Measurements from ENCODE around the gene MRFAP1.

MRFAP1 gene

DNA sequence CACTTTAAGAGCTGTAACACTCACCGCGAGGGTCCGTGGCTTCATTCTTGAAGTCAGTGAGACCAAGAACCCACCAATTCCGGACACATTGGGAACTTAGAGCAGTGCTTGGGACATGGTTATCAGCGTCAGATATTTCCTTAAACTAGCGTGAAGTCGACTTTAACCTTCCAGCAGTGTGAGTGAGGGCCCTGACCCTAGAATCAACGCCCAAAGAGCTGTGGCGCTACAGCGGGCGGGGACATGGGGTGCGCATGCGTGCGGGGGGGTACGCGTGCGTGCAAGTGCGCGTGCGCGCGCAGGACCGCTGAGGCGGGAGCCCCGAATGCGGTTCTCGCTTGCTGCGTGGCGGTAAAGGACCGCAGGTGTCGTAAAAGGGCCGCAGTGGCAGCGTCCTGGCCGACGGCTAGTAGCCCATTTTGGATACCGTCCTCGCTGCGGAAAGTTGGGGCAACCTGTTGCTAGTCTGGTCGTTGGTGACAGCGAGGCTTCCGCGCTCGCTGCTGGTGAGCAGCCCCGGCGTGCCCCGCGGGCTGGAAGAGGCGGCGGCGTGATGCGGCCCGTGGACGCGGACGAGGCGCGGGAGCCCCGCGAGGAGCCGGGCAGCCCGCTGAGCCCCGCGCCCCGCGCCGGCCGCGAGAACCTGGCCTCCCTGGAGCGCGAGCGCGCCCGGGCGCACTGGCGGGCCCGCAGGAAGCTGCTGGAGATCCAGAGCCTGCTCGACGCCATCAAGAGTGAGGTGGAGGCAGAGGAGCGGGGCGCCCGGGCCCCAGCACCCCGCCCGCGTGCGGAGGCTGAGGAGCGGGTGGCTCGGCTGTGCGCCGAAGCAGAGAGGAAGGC lies 33.4 kb downstream of the MRFAP1 start:
- FAIRE-seq (peak; percentile 100), DNase-seq (ENCODE audit: insufficient read length) (peak; percentile 92)
- TF ChIP-seq TAF1 (IDR thresholded peaks at IDR 0.05; ENCODE audit: borderline replicate concordance, low read depth, low read length) = peak; percentile 93; the same call in 1 of the 2 replicates
- TF ChIP-seq POLR2AphosphoS5 (IDR thresholded peaks at IDR 0.05; ENCODE audit: low read depth, low read length) = peak; percentile 87
- peak; percentile 87 for TF ChIP-seq POLR2A (IDR thresholded peaks at IDR 0.05; ENCODE audit: low read depth, low read length)

DNA sequence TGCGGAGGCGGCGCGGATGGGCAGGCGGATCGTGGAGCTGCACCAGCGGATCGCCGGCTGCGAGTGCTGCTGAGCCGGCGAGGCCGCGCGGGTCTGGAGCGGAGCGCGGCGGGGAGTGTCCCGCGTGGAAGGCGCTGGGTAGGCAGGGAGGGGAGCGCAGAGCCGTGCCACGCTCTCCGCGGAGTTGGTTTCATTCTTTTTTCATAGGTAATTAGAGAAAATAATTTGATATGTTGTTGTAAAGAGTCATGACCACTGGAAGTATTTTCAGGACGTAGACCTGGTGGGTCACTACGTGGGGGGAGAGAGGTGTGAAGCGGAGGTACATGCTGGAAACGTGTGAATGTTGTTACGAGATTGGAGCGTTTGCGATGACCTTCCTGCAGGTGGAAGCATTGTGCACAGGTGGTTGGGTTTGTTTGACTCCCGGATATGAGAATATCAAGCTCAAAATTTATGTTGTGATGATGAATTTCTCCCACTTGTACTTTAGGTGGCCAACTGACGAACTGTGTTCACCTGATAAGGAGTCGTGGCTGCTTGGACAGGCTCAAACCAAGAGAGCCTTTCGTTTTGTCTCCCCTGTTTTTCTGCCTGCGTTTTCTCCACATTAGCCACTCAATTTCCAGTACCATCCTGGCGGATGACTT lies 34.1 kb downstream of the MRFAP1 start:
- FAIRE-seq = peak; percentile 93
- TF ChIP-seq TAF1 (IDR thresholded peaks at IDR 0.05; ENCODE audit: borderline replicate concordance, low read depth, low read length) = no peak
- no peak for TF ChIP-seq POLR2AphosphoS5 (IDR thresholded peaks at IDR 0.05; ENCODE audit: low read depth, low read length)
- no peak for TF ChIP-seq POLR2A (IDR thresholded peaks at IDR 0.05; ENCODE audit: low read depth, low read length)
- DNase-seq (ENCODE audit: insufficient read length) = no peak

DNA sequence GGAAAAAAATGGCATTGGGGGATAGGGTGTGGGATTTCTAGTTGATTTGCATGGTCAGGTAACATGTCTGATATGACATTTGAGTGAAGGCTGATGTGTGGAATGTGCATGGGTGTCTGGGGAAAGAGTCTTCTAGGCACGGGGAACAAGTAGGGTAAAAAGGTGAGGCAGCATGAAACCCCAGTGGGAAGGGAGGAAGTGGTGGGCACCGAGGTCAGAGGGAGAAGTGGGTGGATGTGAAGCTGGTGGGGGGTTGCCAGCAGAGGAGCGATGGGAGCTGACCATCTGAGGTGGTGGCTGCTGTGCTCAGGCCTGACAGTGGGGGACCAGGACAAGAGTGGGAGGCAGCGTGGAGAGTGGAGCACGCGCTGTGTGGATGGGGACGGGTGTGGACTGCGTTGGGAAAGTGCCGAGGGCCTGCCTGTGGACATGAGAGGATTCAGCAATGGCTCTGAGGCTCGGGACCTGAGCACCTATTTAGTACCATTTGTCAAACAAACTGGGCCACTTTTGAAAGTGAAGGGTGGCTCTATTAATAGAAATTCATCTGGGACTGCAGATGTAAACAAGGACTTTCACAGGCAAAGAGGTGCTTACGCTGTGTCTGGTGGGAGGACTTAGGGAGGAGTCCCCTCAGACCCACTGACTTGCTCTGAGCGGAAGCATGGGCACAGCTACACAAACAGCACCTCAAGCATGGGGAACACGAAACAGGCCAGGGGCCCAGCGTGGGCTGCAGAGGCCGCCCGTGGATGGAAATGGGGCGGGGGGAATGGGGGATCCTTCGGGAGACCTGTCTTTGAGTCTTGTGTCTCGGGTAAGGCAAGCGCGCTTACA lies 36.5 kb downstream of the MRFAP1 start:
- FAIRE-seq (no peak), DNase-seq (ENCODE audit: insufficient read length) (no peak)
- no peak for TF ChIP-seq TAF1 (IDR thresholded peaks at IDR 0.05; ENCODE audit: borderline replicate concordance, low read depth, low read length)
- no peak for TF ChIP-seq POLR2AphosphoS5 (IDR thresholded peaks at IDR 0.05; ENCODE audit: low read depth, low read length)
- TF ChIP-seq POLR2A (IDR thresholded peaks at IDR 0.05; ENCODE audit: low read depth, low read length) = no peak

DNA sequence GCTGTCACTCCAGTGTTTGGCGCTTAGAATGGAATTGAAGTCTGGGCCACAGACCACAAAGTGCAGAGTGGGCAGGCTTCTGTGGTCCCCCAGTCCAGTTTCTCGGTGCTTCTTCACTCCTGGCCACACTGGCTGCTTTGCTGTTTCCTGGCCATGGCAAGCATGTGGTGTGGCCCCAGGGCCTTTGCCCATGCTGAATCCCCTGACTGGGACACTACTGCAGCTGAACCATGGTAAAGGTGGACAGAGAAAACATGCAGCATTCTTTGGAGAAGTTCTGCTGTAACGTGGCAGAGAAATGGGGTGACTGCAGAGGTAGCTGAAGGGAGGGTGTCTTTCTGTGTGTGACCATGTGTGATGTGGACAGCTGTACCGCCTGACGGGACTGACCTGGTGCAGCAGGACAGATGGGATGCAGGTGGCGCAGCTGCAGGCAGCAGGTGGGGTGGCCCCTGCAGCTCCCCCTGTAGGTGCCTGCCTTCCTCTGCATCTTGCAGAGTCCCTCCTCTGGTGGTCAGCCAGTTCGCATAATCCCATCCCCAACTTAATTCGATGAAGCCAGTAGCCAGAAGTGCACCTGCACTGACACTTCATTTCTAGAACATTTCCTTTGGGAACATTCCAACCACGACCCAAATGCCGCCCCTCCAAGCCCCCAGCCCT lies 40.0 kb downstream of the MRFAP1 start:
- TF ChIP-seq TAF1 (IDR thresholded peaks at IDR 0.05; ENCODE audit: borderline replicate concordance, low read depth, low read length) (no peak), POLR2AphosphoS5 (IDR thresholded peaks at IDR 0.05; ENCODE audit: low read depth, low read length) (no peak), POLR2A (IDR thresholded peaks at IDR 0.05; ENCODE audit: low read depth, low read length) (no peak)
- no peak for DNase-seq (ENCODE audit: insufficient read length)
- FAIRE-seq = no peak

DNA sequence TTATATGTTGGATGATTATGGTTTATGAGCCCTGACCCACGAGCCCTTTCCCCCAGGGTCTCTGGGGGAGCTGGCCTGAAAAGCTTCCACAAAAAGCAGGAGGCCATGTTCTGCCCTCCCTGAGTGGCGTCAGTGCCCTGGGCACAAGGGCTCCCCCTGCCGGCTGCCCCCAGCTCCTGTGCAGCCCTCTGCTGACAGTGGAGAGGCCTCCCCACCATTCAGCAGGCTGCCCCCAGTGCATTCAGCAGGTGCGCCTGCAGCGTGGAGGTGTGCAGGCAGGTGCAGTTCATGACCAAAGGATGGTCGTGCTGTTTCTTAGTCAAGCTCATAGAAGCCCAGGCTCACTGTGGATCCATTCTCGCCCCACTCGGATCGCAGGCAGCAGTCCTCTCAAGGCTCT lies 40.7 kb downstream of the MRFAP1 start:
- TF ChIP-seq TAF1 (IDR thresholded peaks at IDR 0.05; ENCODE audit: borderline replicate concordance, low read depth, low read length) = no peak
- no peak for TF ChIP-seq POLR2AphosphoS5 (IDR thresholded peaks at IDR 0.05; ENCODE audit: low read depth, low read length)
- FAIRE-seq (no peak), DNase-seq (ENCODE audit: insufficient read length) (no peak)

DNA sequence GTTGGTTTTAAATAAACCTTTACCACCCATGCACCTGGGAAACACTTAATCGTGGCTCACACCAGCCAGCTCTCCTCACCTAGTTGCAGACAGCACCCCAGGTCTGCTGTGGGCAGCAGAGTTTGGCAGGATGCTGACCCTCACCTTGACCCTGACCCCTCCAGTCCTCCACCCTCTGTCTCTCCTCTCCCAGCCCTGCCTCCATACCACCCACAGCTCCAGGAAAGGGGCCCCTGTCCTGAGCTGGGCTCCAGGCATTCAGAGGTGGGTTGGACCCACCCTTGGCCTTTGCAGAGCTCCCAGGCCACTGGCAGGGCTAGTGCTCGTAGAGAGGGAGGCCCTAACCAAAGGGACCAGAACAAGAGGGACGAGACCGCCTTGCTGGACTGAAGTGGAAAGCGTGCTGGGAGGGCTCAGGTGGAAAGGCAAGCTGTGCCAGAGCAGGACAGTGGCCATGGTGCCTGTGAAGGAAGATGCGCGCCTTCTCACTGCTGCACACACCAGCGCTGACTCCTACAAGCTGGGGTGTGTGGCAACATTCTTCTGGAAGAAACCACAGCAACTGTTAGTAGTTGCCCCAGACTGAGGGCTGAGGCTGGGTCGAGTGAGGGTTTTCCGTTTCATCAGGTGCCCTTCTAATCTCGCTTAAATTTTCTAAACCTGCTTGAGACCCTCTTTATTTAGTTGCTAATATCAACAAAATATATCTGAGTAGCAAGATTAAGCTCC lies 42.5 kb downstream of the MRFAP1 start:
- FAIRE-seq (no peak), DNase-seq (ENCODE audit: insufficient read length) (no peak)
- TF ChIP-seq POLR2AphosphoS5 (IDR thresholded peaks at IDR 0.05; ENCODE audit: low read depth, low read length) (no peak), TAF1 (IDR thresholded peaks at IDR 0.05; ENCODE audit: borderline replicate concordance, low read depth, low read length) (no peak), POLR2A (IDR thresholded peaks at IDR 0.05; ENCODE audit: low read depth, low read length) (no peak)

DNA sequence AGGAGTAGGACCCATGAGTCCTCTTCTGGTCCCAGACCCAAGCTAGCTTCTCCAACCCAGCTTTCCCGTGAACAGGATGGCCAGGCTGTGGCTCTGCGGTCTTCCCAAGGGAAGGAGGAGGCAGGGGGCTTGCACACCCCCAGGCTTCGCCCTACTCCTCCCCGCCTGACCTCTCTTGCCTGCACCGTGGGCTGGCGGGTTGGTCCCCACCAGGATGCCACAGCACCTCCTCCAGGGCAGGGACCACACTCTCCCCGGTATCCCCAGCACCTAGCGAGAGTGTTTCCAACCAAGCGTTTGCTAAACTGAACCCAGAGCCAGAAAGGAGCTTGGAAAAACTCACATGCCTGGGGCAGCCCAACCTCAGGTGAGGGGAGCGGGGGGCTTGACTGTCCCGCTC lies 44.2 kb downstream of the MRFAP1 start:
- no peak for TF ChIP-seq POLR2A (IDR thresholded peaks at IDR 0.05; ENCODE audit: low read depth, low read length)
- no peak for TF ChIP-seq TAF1 (IDR thresholded peaks at IDR 0.05; ENCODE audit: borderline replicate concordance, low read depth, low read length)
- no peak for TF ChIP-seq POLR2AphosphoS5 (IDR thresholded peaks at IDR 0.05; ENCODE audit: low read depth, low read length)
- no peak for FAIRE-seq
- no peak for DNase-seq (ENCODE audit: insufficient read length)

DNA sequence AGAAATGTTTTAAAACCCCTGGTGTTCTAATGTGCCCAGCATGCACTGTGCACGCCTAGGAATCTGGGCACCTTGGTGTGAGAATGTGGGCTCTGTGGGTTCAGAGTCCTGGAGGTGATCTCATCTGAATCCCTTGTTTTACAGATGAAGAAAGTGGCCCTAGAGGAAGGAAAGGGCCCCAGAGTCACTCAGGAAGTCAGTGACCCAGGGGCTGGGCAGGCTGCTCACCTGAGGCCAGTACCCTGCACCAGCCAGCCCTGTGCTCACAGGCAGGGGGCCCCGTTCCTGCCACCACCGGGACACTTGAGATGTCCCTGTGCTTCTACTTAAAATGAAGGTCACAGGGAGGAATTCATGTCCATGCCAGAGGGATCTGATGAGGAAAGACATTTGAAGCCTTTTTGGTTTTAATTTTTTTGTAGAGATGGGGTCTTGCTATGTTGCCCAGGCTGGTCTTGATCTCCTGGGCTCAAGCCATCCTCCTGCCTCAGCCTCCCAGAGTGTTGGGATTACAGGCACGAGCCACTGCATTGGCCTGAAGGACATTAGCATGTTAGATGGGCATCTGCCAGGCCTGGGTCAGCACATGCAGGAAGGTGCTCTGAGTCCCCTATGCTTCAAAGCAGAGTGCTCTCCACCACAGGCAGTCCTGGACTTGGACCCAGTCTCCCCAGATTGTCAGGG lies 45.8 kb downstream of the MRFAP1 start:
- no peak for FAIRE-seq
- DNase-seq (ENCODE audit: insufficient read length) = no peak
- TF ChIP-seq POLR2A (IDR thresholded peaks at IDR 0.05; ENCODE audit: low read depth, low read length) = no peak
- TF ChIP-seq TAF1 (IDR thresholded peaks at IDR 0.05; ENCODE audit: borderline replicate concordance, low read depth, low read length) = no peak
- no peak for TF ChIP-seq POLR2AphosphoS5 (IDR thresholded peaks at IDR 0.05; ENCODE audit: low read depth, low read length)

DNA sequence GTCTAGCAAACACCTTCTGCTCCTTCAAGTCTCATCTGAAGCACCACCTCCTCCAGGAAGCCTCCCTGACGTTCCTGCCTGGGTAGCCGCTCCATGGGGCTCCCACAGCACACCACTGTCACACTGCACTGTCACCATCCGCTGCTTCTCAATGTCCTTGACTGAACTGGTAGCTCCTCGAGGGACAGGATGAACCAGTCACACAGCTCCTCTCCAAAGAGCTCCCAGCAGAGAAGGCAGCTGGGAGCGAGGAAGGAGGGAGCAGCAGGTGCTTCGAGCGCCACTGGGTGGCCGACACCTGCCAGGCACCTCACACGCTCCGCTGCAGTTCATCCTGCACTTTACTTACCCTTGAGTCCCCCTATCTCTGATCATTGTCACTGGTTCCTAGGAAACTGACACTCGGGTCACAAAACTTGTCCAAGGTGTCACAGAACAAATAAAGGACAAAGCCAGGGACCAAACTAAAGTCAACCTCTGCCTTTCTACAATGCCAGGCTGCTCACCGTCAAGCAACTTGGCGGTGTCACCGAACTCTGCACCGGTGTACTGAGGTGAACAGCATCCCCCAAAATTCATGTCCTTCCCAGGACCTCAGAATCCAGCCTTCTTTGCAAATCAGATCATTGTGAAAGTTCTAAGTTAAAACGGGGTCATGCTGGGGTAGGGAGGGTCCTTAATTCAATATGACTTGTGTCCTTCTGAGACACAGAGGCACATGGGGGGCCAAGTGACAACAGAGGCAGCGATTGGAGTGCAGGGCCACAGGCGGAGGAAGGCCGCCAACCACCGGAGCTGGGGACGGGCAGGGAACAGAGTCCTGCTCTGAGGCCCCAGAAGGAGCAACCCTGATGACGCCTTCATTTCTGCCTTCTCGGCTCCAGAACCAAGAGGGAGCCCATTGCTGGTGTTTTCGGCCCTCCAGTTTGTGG lies 47.7 kb downstream of the MRFAP1 start:
- TF ChIP-seq TAF1 (IDR thresholded peaks at IDR 0.05; ENCODE audit: borderline replicate concordance, low read depth, low read length) = no peak
- no peak for TF ChIP-seq POLR2AphosphoS5 (IDR thresholded peaks at IDR 0.05; ENCODE audit: low read depth, low read length)
- no peak for TF ChIP-seq POLR2A (IDR thresholded peaks at IDR 0.05; ENCODE audit: low read depth, low read length)
- DNase-seq (ENCODE audit: insufficient read length) (no peak), FAIRE-seq (no peak)
